Mesenteric fat pad (tissue), 1 donor: ENCODE results near the gene MR1. TPM values are rescaled to one million over a fixed set of nuclear protein-coding genes. Genes with fewer than 3 reads are reported as not detected.

Experiments
- DNase-seq: peaks from one replicate; pipeline ENCODE4 v3.0.0-alpha.2; 2020; ENCODE audit warnings: low spot score
- long read RNA-seq: library from polyadenylated mRNA; unstranded; transcript quantifications from one replicate; pipeline ENCODE4 v2.0.0, GENCODE V29; 2020
- total RNA-seq: library from RNA; stranded (reverse); fragmentation: NEBNext Ultra II Directional; extraction: Animal tissue kit (Norgen Biotek cat#: 25700); gene quantifications from one replicate; pipeline ENCODE4 v1.2.1, GENCODE V29; 2021
- donor health status: DM: yes; HTN: yes; CAD: no.

MR1 gene
- total RNA-seq: 14.2 TPM
- long read RNA-seq, full-length matches to known transcripts: 21 of 22 reads
- long read RNA-seq, partial matches to known transcripts: 0 of 22 reads
- long read RNA-seq, other reads (novel, unspliced or antisense): 1 of 22 reads

- DNase-seq: no peak
Observed at GRCh38 chr1:181033799-181034451, at the start of gene MR1. MR1 (plus strand) TSS chr1:181033983; CDS start chr1:181034008, 25 bp downstream.

- no peak for DNase-seq
Observed at GRCh38 chr1:180988253-180988752, 45.5 kb upstream of the MR1 start.

GRCh38 chr1:180994262-180994661, 39.5 kb upstream of the MR1 start:
- no peak for DNase-seq

GRCh38 chr1:180997843-180998504, 35.8 kb upstream of the MR1 start:
- DNase-seq: no peak

DNA sequence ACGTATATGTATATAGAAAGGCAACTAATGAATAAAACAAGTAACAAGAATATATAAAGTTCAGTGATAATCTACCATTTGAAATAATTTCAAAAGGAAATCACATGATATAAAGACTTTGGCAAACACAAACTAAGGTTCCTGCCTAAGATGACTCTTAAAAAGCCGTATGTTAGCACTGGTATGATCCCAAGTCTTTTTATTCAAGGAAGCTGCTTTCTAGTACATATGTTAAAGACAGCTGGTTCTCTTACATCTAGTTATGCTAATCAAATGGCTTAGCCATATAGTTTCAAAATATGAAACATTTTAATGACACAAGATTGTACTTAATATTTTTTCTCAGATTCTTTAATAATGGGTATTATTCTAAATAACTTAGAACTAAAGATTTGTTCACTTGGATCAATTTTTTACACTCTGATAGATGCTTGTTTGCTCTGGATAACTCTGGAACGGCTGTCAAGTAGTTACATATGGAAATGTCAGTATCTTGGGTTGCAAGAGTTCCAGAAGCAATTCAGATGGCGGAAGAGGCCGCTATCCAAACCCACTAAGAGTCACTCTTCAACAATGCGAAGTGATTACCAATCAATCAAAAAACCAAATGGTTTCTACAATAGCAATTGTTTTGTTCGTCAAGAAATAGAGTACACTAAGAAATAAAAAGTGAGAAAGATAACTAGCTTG, 32.5 kb upstream of the MR1 start:
- DNase-seq: no peak

GRCh38 chr1:181002582-181003172, 31.1 kb upstream of the MR1 start:
- DNase-seq: no peak

DNA sequence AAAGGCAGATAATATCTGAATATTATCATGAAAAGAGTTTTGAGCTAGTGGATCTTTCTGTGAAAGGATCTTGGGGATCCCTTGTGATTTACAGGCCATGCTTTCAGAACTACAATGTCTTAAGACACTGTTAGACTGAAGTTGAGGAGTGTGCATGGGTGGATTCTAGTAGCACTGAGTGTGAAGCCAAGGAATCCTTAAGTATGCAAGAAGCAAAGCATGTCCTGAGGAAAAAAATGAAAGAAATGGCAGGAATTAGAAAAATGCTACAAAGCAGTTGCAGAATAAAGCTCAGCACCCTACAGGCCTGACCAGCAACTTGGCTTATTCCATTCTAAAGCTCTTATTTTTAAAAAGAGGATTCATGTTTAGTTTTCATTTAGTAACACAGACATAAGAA, 23.0 kb upstream of the MR1 start:
- DNase-seq: no peak

DNA sequence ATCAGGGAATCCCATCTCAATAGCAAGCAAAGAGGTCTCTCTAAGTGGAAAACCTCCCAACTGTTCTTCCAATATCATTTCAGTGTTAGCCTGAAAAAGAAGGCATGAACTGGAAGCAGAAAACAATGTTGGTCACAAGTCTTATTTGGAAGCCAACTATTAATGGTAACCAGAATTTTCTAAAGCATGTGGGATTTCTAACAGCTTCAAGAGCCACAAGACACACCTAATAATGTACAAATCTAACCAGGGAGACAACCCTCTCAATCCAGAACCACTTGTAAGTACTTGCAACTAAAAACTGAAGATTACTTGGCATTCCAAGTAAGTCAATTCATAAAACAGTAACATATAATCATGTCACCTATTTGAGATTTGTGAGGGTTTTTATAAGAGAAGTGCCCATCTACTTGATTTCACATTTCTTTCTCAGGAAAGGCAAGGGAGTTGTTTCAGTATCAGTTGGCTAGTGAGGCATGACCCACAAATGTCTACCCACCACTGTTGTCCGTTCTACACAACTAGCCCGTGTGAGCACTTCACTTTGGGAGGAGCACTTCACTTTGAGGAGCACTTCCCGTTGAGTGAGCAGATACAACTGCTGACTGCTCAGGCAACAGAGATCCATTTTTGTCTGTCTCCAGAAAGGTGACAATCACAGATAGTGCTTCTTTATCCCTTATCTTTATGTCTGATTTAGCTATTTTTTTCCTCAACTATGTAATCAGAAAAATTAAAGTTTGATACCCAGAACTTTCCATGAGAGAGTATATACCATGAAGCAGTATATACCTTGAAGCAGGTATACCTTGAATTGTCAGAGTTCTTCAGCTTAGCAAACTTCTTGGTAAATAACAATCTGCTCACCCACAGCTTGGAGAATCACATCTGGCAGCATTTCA, 22.2 kb upstream of the MR1 start:
- DNase-seq: no peak

- no peak for DNase-seq
Observed at GRCh38 chr1:181012203-181012745, 21.5 kb upstream of the MR1 start.

- DNase-seq: no peak
Observed at GRCh38 chr1:181013144-181013543, 20.6 kb upstream of the MR1 start.

DNA sequence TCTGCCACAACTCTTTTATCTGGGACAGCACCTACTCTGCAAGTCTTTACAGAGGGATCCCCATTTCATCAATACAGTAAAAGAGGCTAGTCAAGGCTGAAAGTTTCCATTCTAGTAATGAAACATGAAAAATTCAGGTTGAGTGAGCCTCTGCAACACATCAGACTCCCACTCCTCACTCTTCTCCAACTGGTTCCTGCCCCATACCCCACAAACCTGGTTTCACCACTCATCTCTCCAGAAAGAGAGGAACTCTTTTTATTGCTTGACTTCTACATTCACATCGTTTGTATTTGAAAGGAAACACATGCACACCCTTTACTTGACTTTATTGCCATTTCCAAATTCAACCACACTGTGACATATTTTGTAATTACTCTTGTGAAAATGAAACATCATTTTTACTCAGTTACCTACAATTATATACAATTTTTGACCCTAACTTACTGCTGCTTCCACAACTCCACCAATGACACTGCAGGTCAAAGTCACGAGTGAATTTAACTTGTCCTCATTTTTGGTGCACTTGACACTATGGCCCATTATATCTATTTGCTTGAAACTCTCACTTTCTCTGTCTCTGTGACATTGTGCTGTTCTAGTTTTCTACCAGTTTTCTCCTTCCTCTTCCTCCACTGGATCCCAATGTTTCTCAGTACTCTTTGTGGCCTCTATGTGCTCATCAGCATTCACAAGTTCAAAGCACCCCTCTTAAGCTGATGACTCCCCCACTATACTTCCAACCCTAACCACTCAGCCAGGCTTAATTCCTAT, 19.1 kb upstream of the MR1 start:
- DNase-seq: no peak

DNA sequence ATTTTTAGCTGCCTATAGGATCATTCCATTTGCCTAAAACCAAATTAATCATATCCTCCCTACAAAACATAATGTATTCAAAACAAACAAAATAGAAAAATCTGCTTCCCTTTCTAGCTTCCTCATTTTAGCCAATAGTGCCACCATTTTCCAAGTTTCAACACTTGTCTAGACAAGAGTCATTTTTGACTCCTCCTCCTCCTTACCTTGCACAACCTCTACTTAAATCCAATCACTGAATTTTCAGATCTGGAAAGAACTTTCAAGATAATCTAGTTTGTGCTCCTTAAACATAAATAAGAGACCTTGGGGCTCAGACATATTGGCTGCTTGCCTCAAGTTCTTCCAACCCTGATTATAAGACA, 18.6 kb upstream of the MR1 start:
- DNase-seq: no peak

DNA sequence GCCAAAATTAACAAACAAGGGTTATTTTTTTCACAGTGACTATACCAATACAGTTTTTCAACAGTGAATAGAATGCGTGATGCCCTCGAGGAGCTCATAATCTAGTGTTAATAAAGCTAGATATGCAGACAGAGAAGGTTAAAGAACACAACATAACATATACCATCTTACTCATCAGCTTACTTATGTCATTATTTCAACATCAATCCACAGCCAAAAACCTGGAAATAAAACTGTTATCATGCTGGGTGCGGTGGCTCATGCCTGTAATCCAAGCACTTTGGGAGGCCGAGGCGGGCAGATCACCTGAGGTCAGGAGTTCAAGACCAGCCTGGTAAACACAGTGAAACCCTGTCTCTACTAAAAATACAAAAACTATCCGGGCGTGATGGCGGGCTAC, 17.2 kb upstream of the MR1 start:
- DNase-seq: no peak

- no peak for DNase-seq
Observed at GRCh38 chr1:181018901-181019681, 14.7 kb upstream of the MR1 start.

- no peak for DNase-seq
Observed at GRCh38 chr1:181021159-181021558, 12.6 kb upstream of the MR1 start.

GRCh38 chr1:181021811-181022434, 11.9 kb upstream of the MR1 start:
- DNase-seq: no peak

DNA sequence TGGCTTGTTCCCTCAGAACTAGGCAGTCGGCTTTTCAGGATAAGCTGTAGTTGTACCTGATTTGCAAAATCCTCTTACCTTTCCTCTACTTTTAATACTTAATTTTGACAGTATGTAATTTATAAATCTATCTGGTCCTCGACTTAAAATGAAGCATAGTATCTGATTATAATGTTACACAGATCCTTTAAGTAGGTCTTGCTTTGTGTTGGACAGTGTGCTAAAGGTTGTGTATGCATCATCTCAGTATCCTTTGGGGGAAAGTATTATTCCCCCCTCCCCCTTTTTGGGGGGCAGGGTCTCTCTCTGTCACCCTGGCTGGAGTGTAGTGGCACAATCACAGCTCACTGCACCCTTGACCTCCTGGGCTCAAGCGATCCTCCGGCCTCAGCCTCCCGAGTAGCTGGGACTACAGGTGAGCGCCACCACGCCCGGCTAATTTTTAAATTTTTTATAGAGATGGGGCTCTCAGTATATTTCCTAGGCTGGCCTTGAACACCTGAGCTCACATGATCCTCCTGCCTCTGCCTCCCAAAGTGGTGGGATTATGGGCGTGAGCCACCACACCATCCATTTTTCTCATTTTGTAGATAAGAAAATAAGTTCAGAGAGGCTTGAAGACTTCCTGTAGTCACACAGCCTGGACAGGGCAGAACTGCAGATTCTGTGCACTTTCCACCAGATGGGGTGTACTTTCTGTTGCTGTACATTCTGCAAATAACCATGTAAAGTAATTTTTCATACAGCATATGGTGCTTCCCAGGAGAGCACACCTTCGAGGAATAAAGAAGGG, 10.3 kb upstream of the MR1 start:
- DNase-seq: no peak

DNA sequence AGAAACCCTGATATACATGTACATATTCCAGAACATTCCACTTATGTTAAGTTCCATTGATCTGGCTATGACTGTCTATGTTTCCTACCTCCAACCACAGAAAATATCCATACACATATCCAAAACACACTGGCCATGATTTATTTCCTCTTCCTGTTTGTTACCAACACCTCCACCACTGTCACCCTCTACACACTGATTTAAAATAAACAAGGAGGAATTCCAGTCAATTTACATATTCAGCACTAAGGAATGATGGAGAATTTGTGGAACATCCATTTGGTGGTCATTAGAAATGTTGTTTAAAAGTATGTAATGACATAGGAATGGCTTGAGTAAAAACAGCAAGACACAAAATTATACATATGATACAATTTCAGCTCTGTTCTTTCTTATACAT, 5.6 kb upstream of the MR1 start:
- no peak for DNase-seq
